SW480 (cell line): Measurements from ENCODE around the gene THSD4.
"Not testable (repeated sequence)": the region's sequence is repeated elsewhere in the genome, so short reads cannot be mapped to it uniquely, and the experiment has no call there.

Experiments
- DNase-seq: peaks from one replicate; pipeline ENCODE4 v3.0.0-alpha.2; 2016; ENCODE audit warnings: low spot score

The THSD4 gene

GRCh38 chr15:71189718-71190117 lies 74.4 kb downstream of the THSD4 start:
- DNase-seq = no peak

- DNase-seq = no peak
Observed at GRCh38 chr15:71191296-71191695, 76.0 kb downstream of the THSD4 start.

DNA sequence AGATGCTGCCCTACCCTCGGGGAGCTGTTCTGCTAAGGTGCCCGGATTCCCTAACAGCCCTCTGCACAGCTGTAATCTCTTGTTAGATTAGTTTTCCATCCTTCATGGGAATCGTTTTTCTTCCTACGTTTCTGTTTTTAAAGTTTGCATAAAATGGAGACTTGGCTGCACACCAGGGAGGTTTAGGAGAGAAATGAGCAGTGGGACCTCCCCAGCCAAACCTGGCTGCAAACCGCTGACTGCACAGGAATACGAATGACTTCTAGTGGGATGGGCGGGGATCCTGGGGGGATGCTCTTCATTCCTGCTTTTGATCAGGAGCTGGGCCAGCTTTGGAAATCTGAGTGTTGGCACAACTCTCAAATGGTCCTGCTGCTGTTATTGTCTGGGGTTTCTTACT lies 77.5 kb downstream of the THSD4 start:
- DNase-seq = no peak

GRCh38 chr15:71194286-71194685 lies 79.0 kb downstream of the THSD4 start:
- DNase-seq = no peak

DNA sequence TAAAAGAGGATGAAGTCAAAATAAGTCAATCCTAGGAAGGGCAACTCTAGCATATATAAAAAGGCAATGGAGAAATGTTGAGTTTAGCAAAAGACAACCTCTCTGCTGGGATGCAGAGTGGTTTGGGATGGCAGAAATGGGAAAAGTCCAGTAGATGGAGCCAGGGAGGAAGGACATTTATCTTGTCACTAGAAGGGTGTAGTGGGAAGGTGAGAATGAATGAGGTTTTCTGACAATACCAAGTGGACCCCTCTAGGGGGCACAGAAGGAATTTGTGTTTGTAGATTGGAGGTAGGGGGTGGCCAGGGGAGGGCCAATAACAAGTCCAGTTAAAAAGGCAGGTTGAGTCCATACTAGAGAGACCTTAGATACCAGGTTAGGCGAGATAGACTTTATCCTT lies 80.0 kb downstream of the THSD4 start:
- peak; percentile 6 for DNase-seq

GRCh38 chr15:71197620-71198019 lies 82.3 kb downstream of the THSD4 start:
- DNase-seq = no peak

DNA sequence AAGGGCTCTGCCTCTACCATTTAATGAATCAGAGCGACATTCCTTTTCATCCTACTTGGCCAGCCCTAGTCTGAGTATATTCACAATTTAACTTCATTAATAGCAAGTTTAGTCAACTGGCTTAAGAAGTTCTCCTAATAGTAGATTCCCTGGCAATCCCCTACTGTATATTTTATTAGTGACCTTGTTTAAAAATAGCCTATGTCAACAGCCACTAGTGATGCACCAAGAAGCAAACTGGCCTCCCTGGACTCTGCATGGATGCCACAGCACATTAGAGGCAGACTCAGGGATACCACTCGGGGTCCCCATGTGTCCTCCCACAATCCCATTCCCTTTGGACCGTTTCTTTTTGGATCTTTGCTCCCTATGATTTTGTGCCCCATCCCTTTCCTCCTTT lies 83.6 kb downstream of the THSD4 start:
- DNase-seq = no peak

DNA sequence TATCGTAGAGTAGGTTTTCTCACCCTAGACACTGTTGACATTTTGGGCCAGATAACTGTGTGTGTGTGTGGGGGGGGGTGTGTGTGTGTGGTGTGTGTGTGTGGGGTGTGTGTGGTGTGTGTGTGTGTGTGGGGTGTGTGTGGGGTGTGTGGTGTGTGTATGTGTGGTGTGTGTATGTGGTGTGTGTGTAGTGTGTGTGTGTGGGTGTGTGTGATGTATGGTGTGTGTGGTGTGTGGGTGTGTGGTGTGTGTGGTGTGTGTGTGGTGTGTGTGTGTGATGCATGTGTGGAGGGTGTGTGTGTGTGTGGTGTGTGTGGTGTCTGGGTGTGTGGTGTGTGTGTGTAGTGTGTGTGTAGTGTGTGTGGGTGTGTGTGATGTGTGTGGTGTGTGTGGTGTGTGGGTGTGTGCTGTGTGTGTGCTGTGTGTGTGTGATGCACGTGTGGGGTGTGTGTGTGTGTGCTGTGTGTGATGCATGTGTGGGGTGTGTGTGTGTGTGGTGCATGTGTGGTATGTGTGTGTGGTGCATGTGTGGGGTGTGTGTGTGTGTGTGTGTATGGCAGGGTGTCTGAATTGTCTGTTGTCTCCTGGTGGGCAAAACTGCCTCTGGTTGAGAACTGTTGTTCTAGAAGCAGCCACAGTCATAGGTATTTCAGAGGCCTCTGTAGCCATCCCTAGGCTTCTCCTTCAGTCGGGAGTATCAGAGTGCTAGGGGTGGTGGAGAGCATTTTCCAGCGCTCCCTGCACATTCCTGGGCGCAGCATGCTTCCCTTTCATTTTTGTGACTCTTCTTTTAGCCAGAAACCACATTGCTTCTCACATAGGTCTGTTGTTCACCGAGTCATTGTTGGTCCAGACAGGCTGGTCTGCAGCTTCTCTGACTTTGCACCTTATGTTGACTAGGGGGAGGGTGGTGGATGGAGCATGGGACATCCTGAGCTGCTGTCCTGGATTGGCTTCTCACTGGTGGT lies 84.4 kb downstream of the THSD4 start:
- no peak for DNase-seq

DNA sequence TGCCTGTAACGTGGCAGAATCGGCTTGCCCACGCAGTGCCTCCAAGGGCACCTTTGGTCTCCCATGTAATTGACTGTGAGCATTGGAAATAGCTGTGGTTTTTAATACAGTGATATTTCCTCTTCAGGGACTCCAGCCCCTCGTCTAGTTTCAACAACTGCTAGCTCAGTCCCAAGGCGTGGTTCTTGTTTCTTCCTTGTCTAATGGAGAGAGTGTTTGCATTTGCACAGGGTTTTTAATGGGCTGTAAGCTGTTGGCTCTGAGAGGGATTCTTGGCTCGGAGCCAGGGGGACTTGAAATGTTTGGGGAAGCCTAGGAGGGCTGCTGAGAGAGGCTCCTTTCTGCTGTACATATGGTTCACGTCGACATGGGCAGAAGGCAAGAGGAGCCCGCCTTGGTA lies 86.2 kb downstream of the THSD4 start:
- DNase-seq = no peak

DNA sequence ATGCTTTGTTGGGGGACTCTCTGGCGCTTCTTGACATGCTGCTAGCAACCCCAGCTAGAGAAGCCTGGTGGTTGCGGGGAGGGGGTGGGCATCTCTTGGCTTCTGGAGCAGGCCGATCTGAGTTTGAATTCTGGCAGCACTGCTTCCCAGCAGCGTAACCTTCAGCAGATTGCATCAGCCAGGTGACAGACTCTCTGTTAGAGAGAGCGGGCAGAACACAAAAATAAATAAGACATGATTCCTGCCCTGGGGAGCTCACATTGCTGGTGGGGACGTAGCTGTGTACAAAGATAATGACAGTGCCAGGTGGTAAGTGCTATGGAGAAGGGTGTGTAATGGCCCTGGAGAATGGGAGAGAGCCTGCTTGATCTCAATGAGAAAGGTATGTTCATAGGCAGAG lies 87.4 kb downstream of the THSD4 start:
- no peak for DNase-seq

DNA sequence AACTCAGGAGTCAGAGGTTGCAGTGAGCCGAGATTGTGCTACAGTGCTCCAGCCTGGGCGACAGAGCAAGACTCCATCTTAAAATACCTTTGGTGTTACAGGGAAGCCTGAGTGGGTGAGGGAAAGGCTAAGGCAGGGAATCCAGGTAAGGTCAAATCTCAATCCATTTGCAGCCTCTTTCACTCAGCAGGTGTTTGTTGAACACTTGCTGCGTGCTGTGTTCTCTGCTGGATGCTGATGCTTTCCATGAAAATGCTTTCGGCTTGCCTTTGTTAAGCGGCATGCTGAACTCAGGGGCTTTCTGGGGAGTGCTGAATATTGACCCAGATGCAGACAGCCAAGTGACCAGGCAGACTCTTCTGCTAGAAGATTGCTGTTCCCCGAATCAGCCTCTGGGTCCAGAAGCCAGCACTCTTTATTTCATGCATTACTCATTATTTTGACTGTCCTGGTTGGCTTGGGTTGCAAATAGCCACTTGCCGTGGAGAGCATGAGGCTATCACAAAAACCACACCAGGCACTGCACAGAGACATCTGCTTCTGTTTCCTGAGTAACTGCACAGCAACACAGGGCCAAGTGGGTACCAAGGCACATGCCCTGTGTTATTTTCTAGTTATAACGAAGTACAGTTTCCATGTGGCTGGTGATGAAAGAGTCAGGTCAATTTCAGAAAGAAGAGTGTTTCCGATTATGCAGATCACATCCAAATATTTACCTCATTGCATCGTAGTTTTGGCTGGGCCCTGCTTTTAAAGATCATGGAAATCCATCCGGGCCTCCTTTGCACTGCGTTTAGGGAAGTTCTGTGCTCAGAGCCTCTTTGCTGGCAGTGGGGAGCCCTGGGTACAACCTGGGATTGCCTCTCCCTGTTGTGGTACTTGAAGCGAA lies 88.6 kb downstream of the THSD4 start:
- no peak for DNase-seq

GRCh38 chr15:71207141-71207540 lies 91.9 kb downstream of the THSD4 start:
- no peak for DNase-seq

- DNase-seq = no peak
Observed at GRCh38 chr15:71212146-71212545, 96.9 kb downstream of the THSD4 start.

GRCh38 chr15:71213943-71214342 lies 98.7 kb downstream of the THSD4 start:
- not testable (repeated sequence) for DNase-seq

- no peak for DNase-seq
Observed at GRCh38 chr15:71215126-71215894, 100.0 kb downstream of the THSD4 start.

DNA sequence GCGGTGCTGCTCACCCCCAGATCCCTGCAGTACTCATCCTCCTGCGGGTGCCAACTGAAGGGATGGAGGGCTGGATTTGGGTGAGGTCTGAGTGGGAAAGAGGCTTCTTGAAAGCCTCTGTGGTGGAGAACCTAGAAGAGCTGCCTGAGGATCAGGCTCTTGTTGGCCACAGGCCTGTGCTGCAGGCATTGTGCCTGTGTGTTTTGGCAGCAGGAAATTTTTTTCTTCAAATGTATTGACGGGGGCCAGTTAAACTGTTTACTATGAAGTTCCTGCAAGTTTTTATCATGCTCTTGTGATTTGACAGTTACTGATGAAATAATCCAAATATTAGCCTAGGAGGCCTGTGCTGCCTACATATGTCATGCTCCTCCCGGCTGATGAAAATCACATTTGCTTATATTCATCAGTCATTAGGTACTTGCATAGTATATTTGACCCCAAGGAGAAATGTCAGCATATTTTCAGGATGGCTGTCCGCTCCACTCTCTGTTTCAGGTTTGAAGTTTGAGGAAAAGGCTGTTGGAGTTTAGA lies 103.1 kb downstream of the THSD4 start:
- no peak for DNase-seq

DNA sequence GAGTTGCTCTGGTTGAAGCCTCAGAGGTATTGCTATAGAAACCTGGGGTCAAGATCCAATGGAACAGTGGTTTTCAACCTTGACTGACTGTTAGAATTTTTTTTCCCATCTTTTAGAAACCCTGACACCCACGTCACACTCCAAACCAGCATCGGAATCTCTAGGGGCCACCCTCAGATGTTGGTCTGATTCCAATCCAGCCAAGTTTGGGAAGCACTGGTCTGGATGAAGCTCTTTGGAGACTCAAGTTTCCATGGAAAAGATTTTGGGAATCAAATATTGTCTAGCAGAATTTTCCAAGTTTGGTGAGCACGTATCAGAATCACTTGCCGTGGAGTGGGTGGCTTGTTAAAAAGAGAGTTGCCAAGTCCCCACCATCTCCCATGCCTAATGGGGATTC lies 103.8 kb downstream of the THSD4 start:
- no peak for DNase-seq

- no peak for DNase-seq
Observed at GRCh38 chr15:71219645-71220044, 104.4 kb downstream of the THSD4 start.

GRCh38 chr15:71220828-71221227 lies 105.6 kb downstream of the THSD4 start:
- no peak for DNase-seq

DNA sequence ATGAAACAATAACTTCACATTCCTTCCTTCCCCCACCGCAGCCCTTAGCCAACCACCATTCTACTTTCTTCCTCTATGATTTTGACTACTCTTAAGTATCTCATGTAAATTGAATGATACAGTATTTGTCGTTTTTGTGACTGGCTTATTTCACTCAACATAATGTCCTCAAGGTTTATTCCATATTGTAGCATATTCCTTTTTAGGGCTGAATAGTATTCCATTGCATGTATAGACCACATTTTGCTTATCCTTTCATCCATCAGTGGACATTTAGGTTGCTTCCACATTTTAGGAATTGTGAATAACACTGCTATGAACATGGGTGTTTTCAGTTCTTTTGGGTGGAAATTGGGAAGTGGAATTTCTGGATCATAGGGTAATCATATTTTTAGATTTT lies 106.1 kb downstream of the THSD4 start:
- no peak for DNase-seq

DNA sequence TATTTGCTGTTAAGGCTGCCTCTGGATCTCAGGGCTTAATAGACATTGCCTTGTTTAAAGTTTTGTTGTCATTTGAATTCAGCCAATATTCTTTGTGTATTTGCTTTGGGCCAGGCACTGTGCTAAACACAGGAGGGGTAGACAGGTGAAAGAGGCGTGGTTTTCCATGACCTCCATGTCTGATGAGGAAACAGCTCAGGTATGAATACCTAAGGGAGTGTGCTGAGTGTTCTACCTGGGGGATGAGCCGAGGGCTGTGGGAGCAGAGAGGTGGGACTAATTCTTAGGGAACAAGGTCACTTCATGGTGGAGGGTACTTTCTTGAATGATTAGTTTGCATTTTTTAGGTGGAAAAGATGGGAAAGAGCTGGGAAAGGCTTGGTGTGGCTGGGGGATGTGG lies 108.2 kb downstream of the THSD4 start:
- DNase-seq = no peak

DNA sequence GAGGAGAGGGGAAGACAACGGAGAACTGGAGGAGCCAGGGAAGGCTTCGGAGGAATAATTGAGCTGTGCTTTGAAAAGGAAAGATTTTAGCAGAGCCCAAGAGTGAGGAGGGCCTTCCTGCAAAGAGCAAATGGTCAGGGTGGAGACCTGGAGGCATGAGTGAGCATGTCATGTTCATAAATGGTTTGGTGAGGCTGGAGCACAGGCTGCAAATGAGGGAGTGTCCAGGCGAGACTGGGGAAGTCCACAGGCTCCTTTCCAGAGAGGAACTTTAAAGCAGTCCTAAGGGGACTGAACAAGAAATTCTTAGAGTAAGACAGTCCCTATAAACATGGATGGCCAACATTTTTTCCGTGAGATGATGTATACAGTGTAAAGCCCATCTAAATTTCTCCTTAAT lies 108.8 kb downstream of the THSD4 start:
- DNase-seq = no peak
